HepG2 (cell line): ENCODE data around the gene SBNO2.

Experiments used
- ZNF451 ChIP-seq: sonication (generic); formaldehyde crosslinking; IDR thresholded peaks from 2 replicates; pipeline ENCODE4 v1.5.0; 2020; ENCODE audit warnings: mild to moderate bottlenecking, missing genetic modification reagents
- TF ChIP-seq, protein P1 (sequence below): sonication (generic); formaldehyde crosslinking; IDR thresholded peaks from 2 replicates; pipeline ENCODE4 v1.8.1; 2023; ENCODE audit warnings: mild to moderate bottlenecking, inconsistent platforms, moderate library complexity, missing genetic modification reagents, borderline replicate concordance

DNA sequence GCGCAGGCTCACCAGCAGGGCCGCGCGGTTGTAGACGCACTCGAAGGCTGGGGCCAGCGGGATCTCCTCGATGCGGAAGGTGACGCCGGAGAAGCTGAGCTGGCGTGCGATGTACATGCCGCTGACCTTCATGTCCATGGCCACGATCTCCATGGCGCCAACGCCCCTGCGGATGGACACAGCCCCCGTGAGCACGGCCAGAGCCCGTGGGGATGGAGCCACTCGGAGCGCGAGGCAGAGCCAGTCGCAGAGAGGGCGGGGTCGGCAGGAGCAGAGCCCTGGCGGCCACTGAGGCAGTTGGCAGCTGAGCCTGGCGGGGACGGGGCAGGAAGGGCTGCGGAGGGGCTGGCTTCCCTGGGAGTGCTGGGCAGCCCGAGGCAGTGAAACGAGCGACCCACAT lies 55.1 kb downstream of the SBNO2 start:
- TF ChIP-seq, protein P1, sequence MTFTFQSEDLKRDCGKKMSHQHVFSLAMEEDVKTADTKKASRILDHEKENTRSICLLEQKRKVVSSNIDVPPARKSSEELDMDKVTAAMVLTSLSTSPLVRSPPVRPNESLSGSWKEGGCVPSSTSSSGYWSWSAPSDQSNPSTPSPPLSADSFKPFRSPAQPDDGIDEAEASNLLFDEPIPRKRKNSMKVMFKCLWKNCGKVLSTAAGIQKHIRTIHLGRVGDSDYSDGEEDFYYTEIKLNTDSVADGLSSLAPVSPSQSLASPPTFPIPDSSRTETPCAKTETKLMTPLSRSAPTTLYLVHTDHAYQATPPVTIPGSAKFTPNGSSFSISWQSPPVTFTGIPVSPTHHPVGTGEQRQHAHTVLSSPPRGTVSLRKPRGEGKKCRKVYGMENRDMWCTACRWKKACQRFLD (CRISPR knock-in tag), result no peak
- no peak for TF ChIP-seq ZNF451 (CRISPR knock-in tag)
